ENCODE results near the gene CCIN. TPM values are rescaled to one million over a fixed set of nuclear protein-coding genes. Genes with fewer than 3 reads are reported as not detected.
A peak's percentile ranks its signal among the peaks of the same experiment; 100 is the strongest.

CCIN gene
- total RNA-seq, 1 donor from 2014 or later = not detected

DNA sequence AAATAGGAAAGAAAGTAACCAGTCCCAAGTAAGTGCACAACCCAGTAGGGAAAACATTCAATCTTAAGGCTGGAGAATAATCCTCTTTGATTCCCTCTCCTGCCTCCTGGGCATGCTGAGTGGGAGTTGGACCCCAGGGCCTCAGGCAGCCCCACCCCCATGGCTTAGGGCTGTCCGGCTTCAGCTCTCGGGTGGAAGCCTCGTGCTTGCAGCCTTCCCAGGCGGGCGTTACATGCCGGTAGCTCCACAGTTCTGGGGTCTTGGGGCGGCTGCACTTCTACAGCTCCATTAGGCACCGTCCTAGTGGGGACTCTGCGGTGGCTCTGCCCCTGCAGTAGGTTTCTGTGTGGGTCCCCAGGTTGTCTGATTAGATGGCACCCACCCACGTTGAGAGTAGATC, 22.5 kb upstream of the CCIN start:
- Histone ChIP-seq H3K4me3 (ENCODE audit: low read depth, low read length) (no peak overlapping the region), H3K27me3 (ENCODE audit: control insufficient read depth, insufficient read depth, low read length) (no peaks in the 10 kb centered on the region), H3K36me3 (ENCODE audit: control insufficient read depth, insufficient read depth, low read length) (no peaks in the 10 kb centered on the region)
- TF ChIP-seq, protein P1, sequence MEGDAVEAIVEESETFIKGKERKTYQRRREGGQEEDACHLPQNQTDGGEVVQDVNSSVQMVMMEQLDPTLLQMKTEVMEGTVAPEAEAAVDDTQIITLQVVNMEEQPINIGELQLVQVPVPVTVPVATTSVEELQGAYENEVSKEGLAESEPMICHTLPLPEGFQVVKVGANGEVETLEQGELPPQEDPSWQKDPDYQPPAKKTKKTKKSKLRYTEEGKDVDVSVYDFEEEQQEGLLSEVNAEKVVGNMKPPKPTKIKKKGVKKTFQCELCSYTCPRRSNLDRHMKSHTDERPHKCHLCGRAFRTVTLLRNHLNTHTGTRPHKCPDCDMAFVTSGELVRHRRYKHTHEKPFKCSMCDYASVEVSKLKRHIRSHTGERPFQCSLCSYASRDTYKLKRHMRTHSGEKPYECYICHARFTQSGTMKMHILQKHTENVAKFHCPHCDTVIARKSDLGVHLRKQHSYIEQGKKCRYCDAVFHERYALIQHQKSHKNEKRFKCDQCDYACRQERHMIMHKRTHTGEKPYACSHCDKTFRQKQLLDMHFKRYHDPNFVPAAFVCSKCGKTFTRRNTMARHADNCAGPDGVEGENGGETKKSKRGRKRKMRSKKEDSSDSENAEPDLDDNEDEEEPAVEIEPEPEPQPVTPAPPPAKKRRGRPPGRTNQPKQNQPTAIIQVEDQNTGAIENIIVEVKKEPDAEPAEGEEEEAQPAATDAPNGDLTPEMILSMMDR (IDR thresholded peaks at IDR 0.05; ENCODE audit: insufficient read depth, low read length, severe bottlenecking) = no peak
- DNase-seq (ENCODE audit: low read depth) = no peak
- no peak for FAIRE-seq

DNA sequence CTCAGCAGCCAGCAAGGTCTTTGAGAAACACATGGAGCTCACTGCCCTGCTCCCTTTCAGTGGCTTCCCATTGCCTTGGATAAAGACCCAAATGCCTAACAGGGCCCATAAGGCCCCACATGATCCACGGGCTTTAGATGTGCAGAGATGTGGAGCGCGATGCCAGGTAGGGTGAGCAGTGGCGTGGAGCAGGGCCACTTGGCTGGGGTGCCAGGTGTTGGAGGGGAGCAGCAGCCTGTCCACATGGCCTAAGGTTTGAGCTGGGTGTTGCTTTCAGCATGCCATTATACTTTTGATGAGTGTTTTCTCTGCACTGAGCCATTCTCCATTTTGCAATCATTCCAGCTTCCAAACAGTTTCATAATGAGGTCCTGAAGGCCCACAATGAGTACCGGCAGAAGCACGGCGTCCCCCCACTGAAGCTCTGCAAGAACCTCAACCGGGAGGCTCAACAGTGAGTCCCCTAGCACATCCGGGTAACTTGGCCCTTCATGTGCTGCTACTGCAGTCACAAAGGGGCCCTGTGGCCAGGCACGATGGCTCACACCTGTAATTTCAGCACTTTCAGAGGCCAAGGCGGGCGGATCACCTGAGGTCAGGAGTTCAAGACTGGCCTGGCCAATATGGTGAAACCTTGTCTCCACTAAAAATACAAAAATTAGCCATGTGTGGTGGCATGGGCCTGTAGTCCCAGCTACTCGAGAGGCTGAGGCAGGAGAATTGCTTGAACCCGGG, 21.6 kb upstream of the CCIN start:
- no peak for DNase-seq (ENCODE audit: low read depth)
- Histone ChIP-seq H3K27me3 (ENCODE audit: control insufficient read depth, insufficient read depth, low read length) (no peaks in the 10 kb centered on the region), H3K4me3 (ENCODE audit: low read depth, low read length) (no peak overlapping the region), H3K36me3 (ENCODE audit: control insufficient read depth, insufficient read depth, low read length) (no peaks in the 10 kb centered on the region)
- TF ChIP-seq, protein P1 (IDR thresholded peaks at IDR 0.05; ENCODE audit: insufficient read depth, low read length, severe bottlenecking) = no peak
- no peak for FAIRE-seq

DNA sequence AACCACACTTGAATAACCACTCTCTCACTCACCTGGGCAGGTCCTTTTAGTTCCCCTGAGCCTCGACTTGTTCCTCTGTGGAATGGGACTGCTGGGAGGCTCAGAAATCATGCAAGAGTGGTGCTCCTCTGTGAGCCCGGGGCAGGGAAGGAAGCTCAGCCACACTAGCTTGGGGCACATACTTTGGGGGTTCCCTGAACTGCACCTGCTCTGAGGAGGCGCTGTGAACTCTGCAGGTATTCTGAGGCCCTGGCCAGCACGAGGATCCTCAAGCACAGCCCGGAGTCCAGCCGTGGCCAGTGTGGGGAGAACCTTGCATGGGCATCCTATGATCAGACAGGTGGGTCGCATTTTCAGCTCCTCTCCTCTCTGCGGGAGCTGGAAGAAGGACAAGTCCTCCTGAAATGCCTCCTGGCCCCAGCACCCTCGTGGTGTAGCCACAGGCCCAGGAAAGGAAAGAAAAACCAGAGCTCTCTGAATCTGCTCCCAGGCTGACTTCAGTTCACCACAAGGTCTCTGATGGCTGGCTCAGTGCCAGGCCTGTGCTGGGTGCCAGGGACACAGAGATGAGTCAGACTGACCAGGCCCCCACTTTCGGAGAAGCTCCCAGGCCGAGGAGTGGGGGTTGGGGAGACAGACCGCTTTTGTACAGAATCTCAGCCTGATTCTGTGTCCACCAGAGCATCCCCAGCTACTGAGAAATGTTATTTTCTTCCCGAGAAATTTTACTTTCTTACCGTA, 20.7 kb upstream of the CCIN start:
- Histone ChIP-seq H3K4me3 (ENCODE audit: low read depth, low read length) (no peak overlapping the region), H3K36me3 (ENCODE audit: control insufficient read depth, insufficient read depth, low read length) (no peaks in the 10 kb centered on the region), H3K27me3 (ENCODE audit: control insufficient read depth, insufficient read depth, low read length) (no peaks in the 10 kb centered on the region)
- FAIRE-seq = no peak
- TF ChIP-seq, protein P1 (IDR thresholded peaks at IDR 0.05; ENCODE audit: insufficient read depth, low read length, severe bottlenecking) = no peak
- DNase-seq (ENCODE audit: low read depth) = peak; percentile 58

DNA sequence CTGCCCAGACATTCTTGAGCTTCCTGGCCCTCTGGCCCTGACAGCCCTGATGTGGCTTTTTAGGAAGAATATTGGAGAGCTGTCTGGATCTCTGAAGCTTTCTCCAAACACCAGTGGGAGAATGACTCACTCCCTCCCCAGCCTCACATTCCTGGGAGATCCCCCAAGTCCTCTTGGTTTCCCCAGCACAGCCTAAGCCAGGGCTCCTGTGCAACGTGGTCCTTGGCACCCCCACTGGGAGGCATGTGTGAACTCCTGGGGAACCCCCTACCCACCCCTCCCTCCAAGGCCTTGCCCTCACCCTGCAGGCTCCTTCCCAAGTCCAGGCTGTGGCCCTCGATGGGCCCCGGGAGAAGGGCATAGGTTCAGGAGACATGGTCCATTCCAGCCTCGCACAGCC, 20.0 kb upstream of the CCIN start:
- Histone ChIP-seq H3K27me3 (ENCODE audit: control insufficient read depth, insufficient read depth, low read length) (no peaks in the 10 kb centered on the region), H3K36me3 (ENCODE audit: control insufficient read depth, insufficient read depth, low read length) (no peaks in the 10 kb centered on the region), H3K4me3 (ENCODE audit: low read depth, low read length) (no peak overlapping the region)
- no peak for DNase-seq (ENCODE audit: low read depth)
- TF ChIP-seq, protein P1 (IDR thresholded peaks at IDR 0.05; ENCODE audit: insufficient read depth, low read length, severe bottlenecking) = no peak
- no peak for FAIRE-seq

DNA sequence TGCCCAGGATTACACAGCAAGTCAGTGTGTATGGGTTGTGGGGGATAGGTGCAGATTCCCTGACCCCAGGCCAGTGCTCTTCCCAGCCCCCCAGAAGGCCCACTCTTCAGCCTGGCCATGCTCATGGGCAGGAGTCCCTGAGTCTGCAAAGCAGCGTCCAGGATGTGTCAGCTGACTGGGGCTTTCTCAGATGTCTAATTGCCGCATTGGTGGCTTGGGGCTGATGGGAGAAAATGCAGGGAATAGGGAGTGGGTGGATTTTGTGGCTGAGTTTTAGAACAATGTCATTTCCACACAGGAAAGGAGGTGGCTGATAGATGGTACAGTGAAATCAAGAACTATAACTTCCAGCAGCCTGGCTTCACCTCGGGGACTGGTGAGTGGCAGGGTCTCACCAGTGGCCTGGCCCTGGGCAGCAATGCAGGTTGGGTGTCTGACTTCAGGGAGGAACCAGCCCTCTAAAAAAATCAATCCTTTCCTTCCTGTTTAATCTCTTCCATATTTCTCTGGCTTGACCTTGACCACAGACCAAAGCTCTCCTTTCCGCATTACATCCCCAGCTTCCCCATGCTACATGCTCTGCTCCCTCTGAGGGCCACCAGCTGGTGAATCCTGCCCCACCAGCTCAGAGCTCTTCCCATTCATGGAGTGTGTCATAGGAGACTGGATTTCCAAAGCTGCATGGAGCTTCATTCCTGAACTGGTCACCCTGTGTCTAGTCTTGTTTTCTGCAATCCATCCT, 18.4 kb upstream of the CCIN start:
- Histone ChIP-seq H3K27me3 (ENCODE audit: control insufficient read depth, insufficient read depth, low read length) (no peaks in the 10 kb centered on the region), H3K4me3 (ENCODE audit: low read depth, low read length) (no peak overlapping the region), H3K36me3 (ENCODE audit: control insufficient read depth, insufficient read depth, low read length) (no peaks in the 10 kb centered on the region)
- FAIRE-seq = no peak
- DNase-seq (ENCODE audit: low read depth) = no peak
- TF ChIP-seq, protein P1 (IDR thresholded peaks at IDR 0.05; ENCODE audit: insufficient read depth, low read length, severe bottlenecking) = no peak
